Epidermal melanocyte (primary cell): ENCODE results near the gene PDGFA.

ENCODE experiments used
- DNase-seq: peaks from one replicate; pipeline ENCODE4 v3.0.0; 2011; ENCODE audit warnings: low spot score; ENCODE audit not compliant: insufficient read length

PDGFA gene

GRCh38 chr7:517774-518629, 1.6 kb downstream of the PDGFA start:
- no peak for DNase-seq

DNA sequence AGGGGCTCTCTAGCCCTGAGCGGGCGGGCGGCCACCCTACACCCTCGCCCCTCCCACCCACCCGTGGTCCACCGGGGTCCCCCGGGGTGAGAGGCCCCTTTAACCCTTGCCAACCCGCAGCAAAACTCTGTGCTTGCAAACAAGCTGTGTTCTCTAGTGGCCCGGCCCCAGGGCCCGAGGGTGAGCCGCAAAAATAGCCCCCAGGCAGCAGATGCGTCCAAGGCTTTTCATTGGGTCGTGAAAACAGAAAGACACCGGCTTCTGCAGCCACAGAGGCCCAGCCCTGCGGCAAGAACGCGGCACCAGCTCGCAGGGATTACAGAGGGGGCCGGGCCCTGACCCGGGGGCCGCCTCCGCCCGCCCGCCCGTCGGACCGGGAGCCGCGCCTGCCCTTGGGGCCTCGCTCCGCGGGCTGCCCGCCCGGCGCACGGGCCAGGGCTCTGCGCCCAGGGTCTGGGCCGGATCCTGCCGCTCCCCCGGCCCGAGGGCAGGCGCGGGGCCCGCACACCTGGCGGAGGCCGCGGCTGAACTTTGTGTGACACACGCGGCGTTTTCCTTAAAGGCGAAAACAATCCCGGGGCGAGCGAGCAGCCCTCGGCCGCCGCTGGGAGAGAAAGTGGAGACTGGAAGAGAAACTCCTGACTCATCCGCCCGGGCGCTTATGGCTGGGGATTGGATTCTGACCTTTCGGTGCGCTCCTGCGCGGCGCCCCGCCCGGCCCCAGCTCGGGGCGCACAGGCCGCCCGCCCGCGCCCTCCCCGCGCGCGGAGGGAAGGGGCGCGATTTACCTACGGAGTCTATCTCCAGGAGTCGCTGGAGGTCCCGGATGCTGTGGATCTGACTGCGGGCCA, 2.8 kb downstream of the PDGFA start:
- DNase-seq: peak; percentile 67

- DNase-seq: no peak
Observed at GRCh38 chr7:516216-516605, 3.4 kb downstream of the PDGFA start.

GRCh38 chr7:515628-516027, 4.0 kb downstream of the PDGFA start:
- no peak for DNase-seq

GRCh38 chr7:514651-515598, 4.7 kb downstream of the PDGFA start:
- no peak for DNase-seq

DNA sequence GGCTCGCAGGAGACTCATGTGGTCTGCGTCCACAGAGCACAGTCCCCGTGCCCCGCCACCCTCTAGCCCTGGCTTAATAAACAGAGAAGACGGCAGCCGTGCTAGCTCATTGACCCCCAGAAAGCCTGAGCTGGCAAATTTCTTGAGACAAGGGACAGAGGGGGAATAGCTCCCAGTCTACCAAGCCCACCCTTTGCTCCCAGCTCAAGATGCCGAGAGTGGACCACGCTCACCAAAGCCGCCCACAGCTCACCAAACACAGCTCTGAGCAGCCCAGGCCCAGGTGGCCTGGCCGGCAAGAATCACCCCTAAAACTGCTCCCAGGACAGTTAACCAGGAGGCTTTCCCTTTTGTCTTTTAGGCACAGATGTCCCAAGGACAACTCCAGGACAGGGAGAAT, 5.4 kb downstream of the PDGFA start:
- DNase-seq: no peak

DNA sequence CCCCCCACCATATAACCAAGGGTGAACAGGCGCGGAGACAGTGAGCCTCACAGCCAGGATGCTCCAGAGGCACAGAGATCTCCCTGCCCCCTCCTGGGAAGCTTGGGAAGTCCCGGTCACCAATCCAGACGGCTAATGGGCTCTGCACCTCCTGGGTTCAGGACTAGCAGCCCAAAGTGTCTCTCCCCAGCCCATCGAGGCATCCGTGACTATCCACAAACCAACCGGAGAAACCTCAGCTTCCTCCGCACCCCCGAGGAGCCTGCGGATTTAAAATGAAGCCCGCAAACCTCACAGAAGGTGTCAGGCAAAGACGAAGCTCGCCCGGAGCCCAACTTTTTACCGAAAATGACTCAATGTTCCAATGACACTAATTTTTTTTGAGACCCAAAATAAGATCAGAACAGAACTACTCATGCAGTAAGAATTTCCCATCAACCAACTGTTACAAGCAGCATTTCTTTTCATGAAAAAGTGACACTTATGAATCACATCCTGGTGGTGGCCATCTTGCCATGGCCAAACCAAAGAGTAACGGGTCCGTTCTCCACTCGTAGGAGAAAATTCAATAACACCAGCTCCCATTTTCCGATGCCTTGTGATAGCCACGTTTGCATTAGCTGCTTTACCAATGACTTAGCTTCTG, 6.0 kb downstream of the PDGFA start:
- no peak for DNase-seq

DNA sequence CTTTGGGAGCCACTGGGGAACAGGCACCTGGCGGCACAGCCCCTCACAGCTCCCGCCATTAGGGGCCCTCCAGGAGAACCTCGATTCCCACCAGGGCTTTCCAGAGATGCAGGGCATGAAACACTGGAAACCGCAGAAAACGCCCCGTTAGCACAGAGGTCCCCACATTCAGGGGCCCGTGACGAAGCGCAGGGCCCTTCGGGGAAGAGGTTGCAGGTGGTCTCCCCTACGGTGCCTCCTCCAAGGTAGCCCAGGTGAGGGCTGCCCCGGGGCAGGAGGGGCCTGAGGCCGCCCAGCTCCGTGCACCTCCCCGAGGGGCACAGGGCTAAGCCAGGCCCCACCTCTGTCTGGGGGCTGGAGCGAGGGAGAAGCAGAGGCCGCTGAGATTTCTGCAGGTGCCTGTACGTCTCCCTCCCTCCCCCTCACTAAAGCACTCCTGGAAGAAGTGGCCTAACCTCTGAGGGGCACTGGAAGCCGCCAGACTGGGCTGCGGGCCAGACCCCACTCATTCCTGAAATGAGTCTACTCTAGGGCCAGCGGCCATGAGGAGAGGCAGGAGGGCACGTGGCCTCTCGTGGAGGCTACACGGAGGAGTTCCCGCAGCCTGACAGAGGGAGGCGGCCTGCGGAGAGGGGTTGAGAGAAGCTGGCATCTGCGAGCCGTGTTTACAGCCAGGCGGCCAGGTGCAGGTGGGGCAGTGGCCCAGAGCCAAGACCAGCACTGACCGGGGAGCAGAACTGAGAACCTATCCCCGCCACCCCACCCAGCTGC, 6.9 kb downstream of the PDGFA start:
- DNase-seq: no peak

DNA sequence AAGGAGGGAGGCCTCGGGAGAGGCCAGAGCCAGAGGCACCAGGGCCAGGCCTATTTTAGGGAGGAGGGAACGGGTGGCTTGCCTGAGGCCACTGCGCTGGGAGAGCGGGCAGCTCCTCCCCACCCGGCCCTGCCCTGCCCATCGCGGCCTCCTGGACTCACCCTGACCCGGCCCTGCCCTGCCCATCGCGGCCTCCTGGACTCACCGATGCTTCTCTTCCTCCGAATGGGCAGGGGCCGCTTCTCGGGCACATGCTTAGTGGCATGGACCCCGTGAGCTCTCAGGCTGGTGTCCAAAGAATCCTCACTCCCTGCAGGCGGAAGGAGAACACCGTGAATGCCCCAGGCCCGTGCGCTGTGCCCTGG, 7.5 kb downstream of the PDGFA start:
- DNase-seq: no peak

DNA sequence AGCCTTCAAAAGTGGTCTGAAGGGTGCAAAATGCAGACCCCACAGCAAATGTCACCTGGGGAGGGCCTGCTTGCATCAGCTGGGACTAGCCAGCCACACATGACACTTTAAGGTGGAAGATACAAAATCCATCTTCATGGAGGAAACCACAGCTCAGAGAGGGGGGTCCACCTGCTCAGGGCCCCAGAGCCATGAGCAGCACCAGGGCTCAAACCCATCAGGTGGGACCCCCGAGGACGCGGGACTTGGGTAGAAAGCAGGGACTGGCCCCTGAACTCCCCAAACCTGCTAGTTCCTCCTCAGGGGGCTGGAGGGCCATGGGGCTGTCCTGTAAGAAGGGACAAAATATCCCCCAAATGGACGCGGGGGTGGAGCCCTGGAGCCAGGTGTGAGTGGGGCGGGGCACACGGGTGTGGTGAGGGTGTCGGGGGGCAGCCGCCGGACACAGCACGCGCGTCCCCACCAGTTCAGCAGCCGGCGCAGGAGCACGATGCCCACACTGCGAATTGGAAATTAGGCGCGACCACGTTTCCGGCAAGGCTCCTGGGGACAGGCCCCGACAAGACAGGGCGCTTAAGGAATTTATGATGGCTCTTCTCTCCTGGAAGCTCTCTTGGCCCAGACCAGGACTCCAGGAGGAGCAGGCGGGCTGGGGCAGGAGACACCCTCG, 8.0 kb downstream of the PDGFA start:
- no peak for DNase-seq

DNA sequence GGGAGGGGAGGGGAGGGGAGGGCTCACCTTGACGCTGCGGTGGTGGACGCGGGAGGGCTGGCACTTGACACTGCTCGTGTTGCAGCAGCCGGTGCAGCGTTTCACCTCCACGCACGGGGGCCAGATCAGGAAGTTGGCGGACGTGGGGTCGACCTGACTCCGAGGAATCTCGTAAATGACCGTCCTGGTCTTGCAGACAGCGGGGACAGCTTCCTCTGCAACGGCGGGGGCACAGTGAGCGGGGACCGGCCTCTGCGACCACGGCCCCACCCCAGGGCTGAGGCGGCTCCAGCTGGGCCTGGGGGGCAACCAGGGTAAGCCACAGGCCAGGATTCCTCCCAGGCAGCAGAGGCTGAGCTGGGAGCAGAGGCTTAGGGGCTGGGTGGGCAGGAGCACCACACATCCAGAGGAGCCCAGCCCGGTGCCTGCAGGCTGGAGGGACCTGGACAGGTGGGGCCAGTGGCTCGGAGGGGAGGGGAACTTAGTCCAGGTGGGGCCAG, 8.8 kb downstream of the PDGFA start:
- DNase-seq: no peak

DNA sequence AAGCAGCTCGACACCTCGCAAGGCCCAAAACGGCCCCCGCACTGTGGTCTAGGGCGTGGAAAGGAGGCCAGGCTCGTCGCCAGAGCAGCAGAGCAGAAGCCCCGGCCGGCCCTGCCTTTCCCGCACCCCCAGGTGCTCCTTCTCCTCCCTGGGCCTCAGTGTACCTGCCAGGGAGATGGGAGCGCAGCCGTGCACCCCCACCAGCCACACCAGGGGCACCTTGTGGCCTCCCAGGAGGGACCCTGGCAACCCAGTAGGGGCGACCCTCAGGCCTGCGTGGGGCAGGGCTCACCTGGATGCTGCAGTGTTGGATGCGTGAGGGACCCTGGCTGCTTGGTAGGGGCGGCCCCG, 9.5 kb downstream of the PDGFA start:
- DNase-seq: no peak

- DNase-seq: no peak
Observed at GRCh38 chr7:509426-510130, 10.1 kb downstream of the PDGFA start.

GRCh38 chr7:508461-509170, 11.0 kb downstream of the PDGFA start:
- DNase-seq: no peak

DNA sequence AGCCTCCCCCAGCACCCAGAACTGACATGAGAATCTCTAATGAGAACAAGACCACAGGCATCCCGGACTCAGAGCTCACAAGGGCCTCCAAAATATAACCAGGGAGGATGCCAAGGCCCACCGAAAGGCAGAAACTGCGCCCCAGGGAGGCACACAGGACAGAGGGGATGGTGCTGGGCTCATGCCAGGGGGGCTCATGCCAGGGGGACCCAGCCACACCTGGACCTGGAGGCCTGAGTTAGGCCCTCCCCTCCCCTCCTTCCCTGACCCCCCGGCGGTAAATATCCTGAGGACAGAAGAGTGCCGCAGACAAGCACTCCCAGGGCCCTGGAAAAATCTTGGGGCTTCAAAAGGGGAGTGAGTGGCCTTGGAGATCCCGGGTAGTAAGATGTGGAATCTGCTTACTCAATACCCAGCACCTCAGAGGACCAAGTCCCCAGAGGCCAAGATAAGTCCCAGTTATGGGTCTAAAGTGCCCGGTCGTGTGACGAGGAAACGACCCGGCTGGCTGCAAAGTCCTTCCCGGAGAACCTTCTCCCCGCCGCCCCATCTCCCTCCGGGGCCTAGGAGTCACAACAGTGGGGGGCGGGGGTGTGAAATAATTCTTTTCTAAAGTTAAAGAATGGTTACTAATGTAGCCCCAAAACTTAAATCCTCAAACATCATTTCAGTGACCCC, 11.9 kb downstream of the PDGFA start:
- DNase-seq: no peak

GRCh38 chr7:506921-507622, 12.6 kb downstream of the PDGFA start:
- no peak for DNase-seq

- no peak for DNase-seq
Observed at GRCh38 chr7:506391-506831, 13.2 kb downstream of the PDGFA start.
